Stimulated activated CD8-positive, alpha-beta memory T cell treated with anti-CD3 and anti-CD28 coated beads, Interleukin-7, amount 100 ng/mL, for 48 hours (primary cell): Measurements from ENCODE around the gene COQ8A.

Experiments
- DNase-seq, 2 donors: peaks; one replicate each; pipeline ENCODE4 v3.0.0-alpha.2; 2020; ENCODE audit warnings: low read depth in 1 of 2; ENCODE audit errors: extremely low read depth in 1 of 2

The COQ8A gene

GRCh38 chr1:226940029-226940805 is at the start of gene COQ8A:
Gene COQ8A, plus strand, starts transcription at chr1:226940294. Its CDS starts 21,092 bp downstream, at chr1:226961386.
- DNase-seq: peak; percentile 97

- DNase-seq: no peak
Measured at GRCh38 chr1:226890331-226891108, 49.6 kb upstream of the COQ8A start.

- DNase-seq: no peak
Measured at GRCh38 chr1:226891346-226891745, 48.7 kb upstream of the COQ8A start.

GRCh38 chr1:226891846-226892523 is 48.1 kb upstream of the COQ8A start:
- no peak for DNase-seq

GRCh38 chr1:226892524-226892875 is 47.6 kb upstream of the COQ8A start:
- DNase-seq: no peak

GRCh38 chr1:226893936-226894335 is 46.2 kb upstream of the COQ8A start:
- DNase-seq: no peak

GRCh38 chr1:226894826-226895225 is 45.3 kb upstream of the COQ8A start:
- no peak for DNase-seq

GRCh38 chr1:226895644-226896043 is 44.5 kb upstream of the COQ8A start:
- DNase-seq: no peak

- DNase-seq: no peak
Measured at GRCh38 chr1:226898246-226898645, 41.8 kb upstream of the COQ8A start.

GRCh38 chr1:226901421-226901820 is 38.7 kb upstream of the COQ8A start:
- no peak for DNase-seq

GRCh38 chr1:226902601-226903000 is 37.5 kb upstream of the COQ8A start:
- no peak for DNase-seq

GRCh38 chr1:226903819-226904716 is 36.0 kb upstream of the COQ8A start:
- DNase-seq: no peak

- no peak for DNase-seq
Measured at GRCh38 chr1:226904772-226905171, 35.3 kb upstream of the COQ8A start.

- no peak for DNase-seq
Measured at GRCh38 chr1:226908419-226908818, 31.7 kb upstream of the COQ8A start.

- DNase-seq: no peak
Measured at GRCh38 chr1:226908913-226909312, 31.2 kb upstream of the COQ8A start.

GRCh38 chr1:226912587-226913176 is 27.4 kb upstream of the COQ8A start:
- DNase-seq: peak in 1 of 2 donors; percentile 2

- no peak for DNase-seq
Measured at GRCh38 chr1:226915672-226915995, 24.5 kb upstream of the COQ8A start.

GRCh38 chr1:226916497-226916896 is 23.6 kb upstream of the COQ8A start:
- DNase-seq: no peak

- no peak for DNase-seq
Measured at GRCh38 chr1:226919587-226919986, 20.5 kb upstream of the COQ8A start.

- DNase-seq: no peak
Measured at GRCh38 chr1:226919995-226920394, 20.1 kb upstream of the COQ8A start.
